C4-2B (cell line): ENCODE results near the gene PPIL6.

Experiments
- ZFX ChIP-seq: fragments of 450-650 bp; IDR thresholded peaks from 2 replicates; pipeline ENCODE4 v1.6.1; 2017
- TF ChIP-seq, protein P1 (sequence below): fragments of 450-650 bp; conservative IDR thresholded peaks from 2 replicates; pipeline ENCODE4 v1.5.1; 2017; ENCODE audit warnings: mild to moderate bottlenecking

DNA sequence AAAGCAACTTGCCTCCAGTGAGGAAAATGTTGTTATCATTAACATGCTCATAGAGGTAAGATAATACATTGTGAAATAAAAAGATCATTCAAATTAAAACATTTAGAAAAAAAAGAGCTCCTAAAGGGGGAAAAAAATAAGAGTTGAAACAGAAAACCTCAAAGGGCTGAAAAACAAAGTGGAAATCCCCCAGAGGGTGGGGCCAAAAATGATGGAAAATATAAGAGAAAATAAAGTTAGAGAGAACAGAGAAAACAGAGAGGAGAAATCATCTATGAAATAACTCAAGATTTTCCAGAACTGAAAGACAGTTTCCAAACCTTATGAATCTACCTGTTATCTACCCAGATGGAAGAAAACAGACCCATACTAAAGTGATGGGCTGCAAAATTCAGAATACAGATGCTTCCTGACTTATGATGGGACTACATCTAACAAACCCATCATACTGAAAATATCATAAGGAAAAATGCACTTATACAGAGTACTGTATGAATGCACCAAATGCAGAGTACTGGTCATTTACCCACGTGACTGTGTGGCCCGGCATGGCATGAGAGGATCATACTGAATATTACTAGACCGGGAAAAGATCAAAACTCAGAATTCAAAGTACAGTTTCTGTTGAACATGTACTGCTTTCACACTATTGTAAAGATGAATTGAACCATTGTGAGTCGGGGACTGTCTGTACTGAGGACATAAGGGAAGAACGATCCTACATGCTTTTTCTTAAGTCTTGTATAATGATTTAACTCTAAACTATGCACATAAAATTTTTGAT, 38.6 kb upstream of the PPIL6 start:
- TF ChIP-seq, protein P1, sequence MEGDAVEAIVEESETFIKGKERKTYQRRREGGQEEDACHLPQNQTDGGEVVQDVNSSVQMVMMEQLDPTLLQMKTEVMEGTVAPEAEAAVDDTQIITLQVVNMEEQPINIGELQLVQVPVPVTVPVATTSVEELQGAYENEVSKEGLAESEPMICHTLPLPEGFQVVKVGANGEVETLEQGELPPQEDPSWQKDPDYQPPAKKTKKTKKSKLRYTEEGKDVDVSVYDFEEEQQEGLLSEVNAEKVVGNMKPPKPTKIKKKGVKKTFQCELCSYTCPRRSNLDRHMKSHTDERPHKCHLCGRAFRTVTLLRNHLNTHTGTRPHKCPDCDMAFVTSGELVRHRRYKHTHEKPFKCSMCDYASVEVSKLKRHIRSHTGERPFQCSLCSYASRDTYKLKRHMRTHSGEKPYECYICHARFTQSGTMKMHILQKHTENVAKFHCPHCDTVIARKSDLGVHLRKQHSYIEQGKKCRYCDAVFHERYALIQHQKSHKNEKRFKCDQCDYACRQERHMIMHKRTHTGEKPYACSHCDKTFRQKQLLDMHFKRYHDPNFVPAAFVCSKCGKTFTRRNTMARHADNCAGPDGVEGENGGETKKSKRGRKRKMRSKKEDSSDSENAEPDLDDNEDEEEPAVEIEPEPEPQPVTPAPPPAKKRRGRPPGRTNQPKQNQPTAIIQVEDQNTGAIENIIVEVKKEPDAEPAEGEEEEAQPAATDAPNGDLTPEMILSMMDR, result no peak
- no peak for TF ChIP-seq ZFX
